Ovary (tissue), 9 donors: ENCODE results near the gene ZNF148. TPM values are rescaled to one million over a fixed set of nuclear protein-coding genes. Genes with fewer than 3 reads are reported as not detected.
A peak's percentile ranks its signal among the peaks of the same experiment; 100 is the strongest.

Source experiments
- DNase-seq, 5 donors: peaks; one replicate each; pipeline ENCODE4 v3.0.0-alpha.2; 2019 to 2020
- H3K27ac ChIP-seq, 2 donors: fragments of 200-600 bp; one replicate each; pipeline versions ENCODE4 v1.5.1 to v1.8.0; 2019 to 2022
- H3K27me3 ChIP-seq: fragments of 200-600 bp; one replicate; pipeline ENCODE4 v1.8.0; 2022
- H3K36me3 ChIP-seq: fragments of 200-600 bp; sonication (generic); one replicate; pipeline ENCODE4 v1.5.1; 2019
- H3K4me1 ChIP-seq: one replicate; pipeline ENCODE4 v1.8.1; 2013; ENCODE audit warnings: mild to moderate bottlenecking, moderate library complexity; ENCODE audit not compliant: insufficient read depth
- H3K4me3 ChIP-seq: fragments of 200-600 bp; sonication (generic); one replicate; pipeline ENCODE4 v1.5.1; 2017
- H3K9me3 ChIP-seq, 2 donors: fragments of 200-600 bp in 1 of 2; sonication (generic) in 1 of 2; one replicate each; pipeline versions ENCODE4 v1.5.1 to v1.8.1; 2013 to 2019; ENCODE audit warnings: mild to moderate bottlenecking in 1 of 2, moderate library complexity in 1 of 2
- CTCF ChIP-seq, 3 donors: fragments of 450-650 bp in 2 of 3; fragments of 200-600 bp in 1 of 3; IDR thresholded peaks; one replicate each; pipeline versions ENCODE4 v1.5.1 to v1.8.0; 2016 to 2022; ENCODE audit warnings: antibody characterized with exemption in 3 of 3, mild to moderate bottlenecking in 1 of 3
- EP300 ChIP-seq: sonication (generic); formaldehyde crosslinking; IDR thresholded peaks from one replicate; pipeline ENCODE4 v1.6.1; 2017; ENCODE audit warnings: antibody characterized with exemption
- POLR2A ChIP-seq: fragments of 450-650 bp; IDR thresholded peaks from one replicate; pipeline ENCODE4 v1.6.1; 2017; ENCODE audit warnings: antibody characterized with exemption, mild to moderate bottlenecking, moderate library complexity
- WGBS, 3 donors: extraction: QIAGEN DNeasy Blood & Tissue Kit in 1 of 3; methylation state at CpG; one replicate each; pipeline versions ENCODE4 v1.1.5 to v1.1.7; 2013 to 2017; 5-methylcytosine and 5-hydroxymethylcytosine counted together
- intact Hi-C, 4 donors: fragments of 100-400 bp; cut with DNase I; formaldehyde crosslinking; loops; one replicate each; pipeline versions ENCODE4 v1.11.0 to v1.15.1; 2022 to 2023
- polyA plus RNA-seq, 2 donors: library from polyadenylated mRNA; stranded (reverse); fragments of 200-250 nt in 1 of 2; fragments of 350-450 nt in 1 of 2; fragmentation: Illumina TruSeq in 1 of 2; extraction: RNeasy Lipid Tissue Mini Kit (QIAGEN cat#74804) in 1 of 2; gene quantifications; one replicate each; pipeline ENCODE4 v1.2.3, GENCODE V29; 2013 to 2014
- total RNA-seq, 7 donors: library from RNA; depleted of rRNA in 2 of 7; stranded (reverse); fragments of >200 nt in 2 of 7; fragmentation: NEBNext Ultra II Directional in 3 of 7; extraction: Animal tissue kit (Norgen Biotek cat#: 25700) in 3 of 7; gene quantifications; one replicate each; pipeline versions ENCODE4 v1.1.0 to v1.2.4, GENCODE V29; 2016 to 2023
- donor health status: DM: no; HTN: no; CAD: no; lungs with moderate emphysema.
- donor health status: DM: no; HTN: no; CAD: no.
- donor health status: Bipolar disorder and iron deficiency.
- donor health status: DM: yes; HTN: yes; CAD: no.
- donor health status: DM: no; HTN: no; CAD: no.
- donor health status: DM: yes; HTN: yes; CAD: no.

The ZNF148 gene
- total and polyA plus RNA-seq, 9 donors, result 9.1 to 98.8 (median 66.8) TPM

GRCh38 chr3:125386811-125387210 is 11.7 kb upstream of the ZNF148 start:
- Histone ChIP-seq H3K4me1 (no peaks in the 10 kb centered on the region), H3K27me3 (no peaks in the 10 kb centered on the region), H3K27ac (no peak overlapping the region), H3K36me3 (no peaks in the 10 kb centered on the region), H3K4me3 (no peak overlapping the region), H3K9me3 (no peaks in the 10 kb centered on the region)
- peak in 1 of 5 donors; percentile 19 for DNase-seq
- intact Hi-C loops, result no loop called here
- WGBS, 3 donors, result 22 to 34% (median 29%) methylated on average over 4 of the region's 4 CpGs
- TF ChIP-seq EP300, result no peak

GRCh38 chr3:125383744-125384143 is 8.6 kb upstream of the ZNF148 start:
- WGBS, 3 donors, result 60 to 61% (median 61%) methylated on average over 5 of the region's 5 CpGs
- DNase-seq, result no peak

DNA sequence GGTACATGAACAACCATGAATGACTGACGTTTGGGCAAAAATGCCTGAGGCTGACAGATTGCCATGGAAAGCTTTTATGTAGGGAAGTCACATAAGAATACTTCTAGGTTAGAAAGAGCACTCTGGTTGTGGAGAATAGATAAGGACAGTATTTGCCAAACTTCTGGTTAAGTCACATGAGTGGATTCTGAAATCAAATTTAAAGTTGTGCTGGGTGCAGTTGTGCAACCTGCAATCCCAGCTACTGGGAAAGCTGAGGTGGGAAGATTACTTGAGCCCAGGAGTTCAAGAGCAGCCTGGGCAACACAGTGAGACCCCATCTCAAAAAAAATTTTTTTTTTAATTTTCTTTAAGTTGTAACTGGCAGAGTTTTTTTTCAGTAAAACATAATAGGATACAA is 7.2 kb upstream of the ZNF148 start:
- DNase-seq, result no peak
- intact Hi-C loops, result no loop called here
- Histone ChIP-seq H3K4me1 (no peaks in the 10 kb centered on the region), H3K27me3 (no peaks in the 10 kb centered on the region), H3K9me3 (no peaks in the 10 kb centered on the region), H3K27ac (no peak overlapping the region), H3K36me3 (no peaks in the 10 kb centered on the region), H3K4me3 (no peak overlapping the region)
- TF ChIP-seq POLR2A (no peak), CTCF (IDR thresholded peaks at IDR 0.05) (no peak), EP300 (no peak)
- 63 to 85% (median 71%) methylated on average over 1 of the region's 1 CpG for WGBS, 3 donors

More at GRCh38 chr3:125383744-125384143, 8.6 kb upstream of the ZNF148 start:
- TF ChIP-seq POLR2A, result no peak
- TF ChIP-seq CTCF (IDR thresholded peaks at IDR 0.05), result no peak
- TF ChIP-seq EP300, result no peak
- intact Hi-C loops, result no loop called here
- no peaks in the 10 kb centered on the region for H3K36me3 ChIP-seq
- H3K27me3 ChIP-seq, result no peaks in the 10 kb centered on the region
- no peak overlapping the region for H3K27ac ChIP-seq
- no peak overlapping the region for H3K4me3 ChIP-seq
- no peaks in the 10 kb centered on the region for H3K4me1 ChIP-seq
- H3K9me3 ChIP-seq, result no peaks in the 10 kb centered on the region

- TF ChIP-seq EP300, result no peak
- no peak for TF ChIP-seq POLR2A
- TF ChIP-seq CTCF (IDR thresholded peaks at IDR 0.05), result no peak
- no peak for DNase-seq
- H3K27me3 ChIP-seq, result no peaks in the 10 kb centered on the region
- no peaks in the 10 kb centered on the region for H3K4me1 ChIP-seq
- WGBS, 3 donors, result 67 to 74% (median 67%) methylated on average over 5 of the region's 5 CpGs
- no peaks in the 10 kb centered on the region for H3K36me3 ChIP-seq
- H3K9me3 ChIP-seq, result no peaks in the 10 kb centered on the region
- intact Hi-C loops, result no loop called here
- no peak overlapping the region for H3K27ac ChIP-seq
- no peak overlapping the region for H3K4me3 ChIP-seq
Measured at GRCh38 chr3:125381743-125382142, 6.6 kb upstream of the ZNF148 start.

DNA sequence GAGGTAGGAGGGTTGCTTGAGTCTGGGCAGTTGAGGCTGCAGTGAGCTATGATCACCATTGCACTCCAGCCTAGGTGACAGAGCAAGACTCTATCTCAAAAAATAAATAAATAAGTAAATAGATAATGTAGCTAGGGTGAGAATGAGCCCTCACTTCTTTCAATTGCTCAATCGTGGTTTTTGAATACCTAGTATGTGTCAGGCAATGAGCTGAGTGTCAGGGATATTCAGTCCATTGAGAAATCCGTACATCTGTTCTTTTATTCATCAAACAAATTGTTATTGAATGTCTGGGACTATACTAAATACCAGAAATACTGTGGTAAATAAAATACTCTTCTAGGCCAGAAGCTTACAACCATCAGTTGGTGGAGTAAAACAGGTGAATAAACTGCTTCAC is 6.2 kb upstream of the ZNF148 start:
- TF ChIP-seq CTCF (IDR thresholded peaks at IDR 0.05) (no peak), POLR2A (no peak), EP300 (no peak)
- Histone ChIP-seq H3K27me3 (no peaks in the 10 kb centered on the region), H3K4me1 (no peaks in the 10 kb centered on the region), H3K36me3 (no peaks in the 10 kb centered on the region), H3K9me3 (no peaks in the 10 kb centered on the region), H3K27ac (no peak overlapping the region), H3K4me3 (no peak overlapping the region)
- 71 to 79% (median 72%) methylated on average over 2 of the region's 2 CpGs for WGBS, 3 donors
- DNase-seq, result no peak
- intact Hi-C loops, result no loop called here
